ENCODE data around the gene DOK3.
A peak's percentile ranks its signal among the peaks of the same experiment; 100 is the strongest.

DOK3 gene

DNA sequence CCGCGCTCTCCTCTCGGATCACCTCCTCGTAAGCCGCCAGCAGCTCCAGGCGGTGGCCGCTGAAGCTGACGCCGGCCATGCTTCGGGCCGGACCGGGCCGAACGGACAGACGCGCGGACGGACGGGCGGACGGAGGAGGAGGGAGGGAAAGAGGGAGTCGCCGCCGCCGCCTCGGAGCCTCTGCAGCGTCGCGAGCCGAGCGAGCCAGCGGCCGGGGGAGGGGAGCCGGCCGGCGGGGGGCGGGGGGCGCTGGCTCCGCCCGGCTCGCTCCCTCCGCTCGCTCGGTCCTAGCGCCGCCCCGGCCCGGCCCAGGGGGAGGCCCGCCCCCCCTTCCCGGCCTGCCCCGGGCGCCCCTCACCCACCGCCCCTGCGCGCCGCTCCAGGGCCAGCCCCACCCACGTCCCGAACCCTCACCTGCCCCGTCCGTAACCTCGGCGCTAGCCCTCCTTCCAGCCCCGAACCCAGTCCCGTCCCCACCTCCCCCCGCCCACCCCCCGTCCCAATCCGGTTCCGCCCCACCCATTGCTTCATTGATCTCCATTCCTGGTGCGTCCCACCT is 36.1 kb downstream of the DOK3 start, which contains the start of gene DBN1:
Gene DBN1, minus strand, starts transcription at position 192 of the 559 bp plus-strand sequence. Its CDS starts 113 bp downstream, at position 79.
- Histone ChIP-seq H3K4ac (ENCODE audit: low read depth in 1 of 2, low read length in 2 of 2) (peak within 1 kb of the TSS; percentile 51 to 94), H3K18ac (ENCODE audit: low read depth in 1 of 2, low read length in 2 of 2) (peak within 1 kb of the TSS; percentile 77 to 97), H3K23ac (ENCODE audit: low read length in 2 of 2) (peak within 1 kb of the TSS in 1 of 2 experiments; percentile 99), H2AFZ (ENCODE audit: low read depth, low read length) (peak within 1 kb of the TSS; percentile 14), H2BK12ac (ENCODE audit: low read length in 2 of 2) (peak within 1 kb of the TSS; percentile 55 to 91), H2BK15ac (ENCODE audit: low read depth, poor library complexity, severe bottlenecking) (peak within 1 kb of the TSS; percentile 41), H3K79me1 (replicated peaks; ENCODE audit: low read length, poor library complexity, severe bottlenecking) (no peaks in the 10 kb centered on the region), H3K27ac (ENCODE audit: low read length, poor library complexity, severe bottlenecking) (peak within 1 kb of the TSS; percentile 75), H3K4me1 (ENCODE audit: control insufficient read depth, insufficient read depth, low read depth, low read length) (peaks cover 63% of the 10 kb centered on the region), H4K91ac (ENCODE audit: low read length) (peak within 1 kb of the TSS; percentile 79), H3K14ac (ENCODE audit: low read length in 2 of 2) (peak within 1 kb of the TSS in 1 of 2 experiments; percentile 97), H2BK5ac (ENCODE audit: low read depth, low read length, poor library complexity, severe bottlenecking) (peak within 1 kb of the TSS; percentile 49), H2AK5ac (ENCODE audit: low read length, severe bottlenecking) (peak within 1 kb of the TSS; percentile 79), H3K27me3 (ENCODE audit: control insufficient read depth in 1 of 2, insufficient read depth in 1 of 2, low read length in 2 of 2) (no peaks in the 10 kb centered on the region), H4K8ac (ENCODE audit: low read length) (peak within 1 kb of the TSS; percentile 69), H3K9ac (ENCODE audit: low read length) (peak within 1 kb of the TSS; percentile 92), H2BK120ac (ENCODE audit: low read depth, low read length) (peak within 1 kb of the TSS; percentile 87), H3K4me2 (ENCODE audit: low read length, poor library complexity, severe bottlenecking) (peak within 1 kb of the TSS; percentile 84), H3K9me3 (ENCODE audit: control insufficient read depth, low read length) (no peaks in the 10 kb centered on the region), H3K4me3 (ENCODE audit: insufficient read depth in 1 of 2, low read depth in 1 of 2, low read length in 2 of 2) (peak within 1 kb of the TSS; percentile 90 to 92), H3K36me3 (ENCODE audit: control insufficient read depth in 1 of 2, insufficient read depth in 2 of 2, low read depth in 1 of 2, low read length in 2 of 2) (peaks cover 9 to 36% of the 10 kb centered on the region in 2 experiments)
- DNase-seq = peak; percentile 54
- under 1% methylated on average over 15 of the region's 69 CpGs for WGBS

DNA sequence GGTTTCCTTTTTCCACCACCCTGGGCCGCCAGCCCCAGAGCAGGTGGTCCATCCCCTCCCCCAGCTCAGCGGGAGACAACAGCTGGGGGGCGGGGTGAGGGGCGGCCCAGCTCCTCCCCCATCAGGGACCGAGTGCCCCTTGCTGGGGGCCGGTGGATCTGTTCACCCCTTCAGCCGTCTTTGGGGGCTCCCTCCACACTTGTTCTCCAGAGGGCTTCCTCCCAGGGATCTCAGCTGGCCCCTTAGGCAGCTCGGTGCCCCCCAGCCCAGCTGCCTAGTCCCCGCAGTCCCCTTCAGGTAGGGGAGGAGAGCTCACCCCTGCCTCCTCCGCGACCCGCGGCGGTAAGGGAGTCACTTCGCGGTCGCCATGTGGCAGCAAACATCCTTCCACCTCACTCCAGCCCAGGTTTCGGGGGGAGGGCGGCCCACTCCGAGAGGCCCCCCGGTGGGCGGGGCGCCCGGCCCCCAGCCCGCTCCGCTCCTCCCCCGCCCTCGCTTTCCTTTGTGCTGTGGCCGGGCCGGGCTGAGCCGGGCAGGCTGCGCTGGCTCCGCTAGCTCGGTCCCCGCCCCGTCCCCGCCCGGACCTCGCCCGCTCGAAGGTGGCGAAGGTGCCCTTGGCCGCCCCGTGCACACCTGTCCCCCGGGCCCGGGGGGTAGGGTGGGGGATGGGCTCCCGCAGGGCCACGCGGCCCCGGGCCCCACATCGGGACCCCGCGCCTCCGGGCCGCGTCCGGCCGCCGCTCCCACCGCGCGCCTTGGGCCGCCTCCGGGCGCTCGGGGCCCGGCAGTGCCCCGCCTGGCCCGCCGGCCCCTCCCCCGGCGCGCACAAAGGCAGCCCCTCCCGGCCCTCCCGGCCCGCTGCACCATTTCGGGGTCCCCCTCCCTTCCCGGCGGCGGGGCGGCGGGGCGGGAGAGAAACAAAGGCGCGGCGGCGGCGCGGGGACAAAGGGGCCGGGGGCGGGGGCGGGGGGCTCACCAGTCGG is 36.9 kb downstream of the DOK3 start:
- WGBS = 1% methylated on average over 10 of the region's 93 CpGs
- peak overlapping the region; percentile 49 for H2BK5ac ChIP-seq (ENCODE audit: low read depth, low read length, poor library complexity, severe bottlenecking)
- no peaks in the 10 kb centered on the region for H3K79me1 ChIP-seq (replicated peaks; ENCODE audit: low read length, poor library complexity, severe bottlenecking)
- peak overlapping the region; percentile 92 for H3K9ac ChIP-seq (ENCODE audit: low read length)
- peaks cover 62% of the 10 kb centered on the region for H3K4me1 ChIP-seq (ENCODE audit: control insufficient read depth, insufficient read depth, low read depth, low read length)
- H3K23ac ChIP-seq (ENCODE audit: low read length in 2 of 2) = peak overlapping the region in 1 of 2 experiments; percentile 99
- peak overlapping the region; percentile 23 for H2AK5ac ChIP-seq (ENCODE audit: low read length, severe bottlenecking)
- H2BK120ac ChIP-seq (ENCODE audit: low read depth, low read length) = peak overlapping the region; percentile 87
- no peak overlapping the region for H2AFZ ChIP-seq (ENCODE audit: low read depth, low read length)
- H3K14ac ChIP-seq (ENCODE audit: low read length in 2 of 2) = peak overlapping the region in 1 of 2 experiments; percentile 97
- peak overlapping the region; percentile 77 to 97 for H3K18ac ChIP-seq (ENCODE audit: low read depth in 1 of 2, low read length in 2 of 2)
- peak overlapping the region; percentile 75 for H3K27ac ChIP-seq (ENCODE audit: low read length, poor library complexity, severe bottlenecking)
- H3K4me2 ChIP-seq (ENCODE audit: low read length, poor library complexity, severe bottlenecking) = peak overlapping the region; percentile 84
- H3K9me3 ChIP-seq (ENCODE audit: control insufficient read depth, low read length) = no peaks in the 10 kb centered on the region
- peak overlapping the region; percentile 90 to 92 for H3K4me3 ChIP-seq (ENCODE audit: insufficient read depth in 1 of 2, low read depth in 1 of 2, low read length in 2 of 2)
- H3K36me3 ChIP-seq (ENCODE audit: control insufficient read depth in 1 of 2, insufficient read depth in 2 of 2, low read depth in 1 of 2, low read length in 2 of 2) = peaks cover 15 to 44% of the 10 kb centered on the region in 2 experiments
- H4K91ac ChIP-seq (ENCODE audit: low read length) = peak overlapping the region; percentile 70
- H4K8ac ChIP-seq (ENCODE audit: low read length) = peak overlapping the region; percentile 69
- H2BK15ac ChIP-seq (ENCODE audit: low read depth, poor library complexity, severe bottlenecking) = peak overlapping the region; percentile 41
- H2BK12ac ChIP-seq (ENCODE audit: low read length in 2 of 2) = peak overlapping the region in 1 of 2 experiments; percentile 78
- H3K4ac ChIP-seq (ENCODE audit: low read depth in 1 of 2, low read length in 2 of 2) = peak overlapping the region; percentile 51 to 94
- H3K27me3 ChIP-seq (ENCODE audit: control insufficient read depth in 1 of 2, insufficient read depth in 1 of 2, low read length in 2 of 2) = no peaks in the 10 kb centered on the region
- peak; percentile 34 for DNase-seq

DNA sequence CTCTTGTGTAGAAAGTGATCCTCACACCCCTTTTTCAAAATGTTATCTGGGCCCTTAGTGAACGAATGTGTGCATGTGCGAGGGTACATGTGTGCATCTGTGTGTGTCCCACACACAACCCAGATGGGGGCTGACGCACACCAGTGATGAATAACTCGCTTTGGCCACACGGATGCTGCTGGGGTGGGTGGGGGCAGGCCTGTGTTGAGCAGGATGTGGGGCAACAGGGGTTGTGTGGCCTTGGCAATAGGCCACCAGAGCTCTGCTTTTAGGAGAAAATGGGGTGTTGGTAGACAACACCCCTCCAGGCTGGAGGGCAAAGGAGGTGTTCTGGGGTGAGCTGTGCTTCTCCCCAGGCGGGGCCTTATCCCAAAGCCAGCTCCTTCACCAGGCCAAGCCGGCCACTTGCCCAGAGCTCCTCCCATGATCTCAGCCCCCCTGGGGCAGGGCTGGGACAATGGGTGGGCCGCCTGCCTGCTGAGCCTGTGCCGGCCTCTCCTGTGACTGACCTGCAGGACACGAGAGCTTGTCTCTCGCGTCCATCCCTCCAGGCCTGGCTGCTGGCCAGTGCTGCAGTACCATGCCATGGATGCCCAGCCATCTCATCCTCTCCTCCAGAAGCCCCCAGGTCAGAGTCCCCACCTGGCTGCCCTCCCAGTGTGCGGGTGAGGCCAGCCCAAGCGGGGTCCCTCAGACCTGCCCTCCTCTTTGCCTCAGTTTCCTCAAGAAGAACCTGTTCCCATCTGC is 37.8 kb downstream of the DOK3 start:
- H2BK120ac ChIP-seq (ENCODE audit: low read depth, low read length) = no peak overlapping the region
- peak overlapping the region; percentile 90 to 92 for H3K4me3 ChIP-seq (ENCODE audit: insufficient read depth in 1 of 2, low read depth in 1 of 2, low read length in 2 of 2)
- H4K8ac ChIP-seq (ENCODE audit: low read length) = no peak overlapping the region
- H3K14ac ChIP-seq (ENCODE audit: low read length in 2 of 2) = peak overlapping the region in 1 of 2 experiments; percentile 18
- peaks cover 4% of the 10 kb centered on the region for H3K79me1 ChIP-seq (replicated peaks; ENCODE audit: low read length, poor library complexity, severe bottlenecking)
- no peak overlapping the region for H2BK12ac ChIP-seq (ENCODE audit: low read length in 2 of 2)
- peaks cover 61% of the 10 kb centered on the region for H3K4me1 ChIP-seq (ENCODE audit: control insufficient read depth, insufficient read depth, low read depth, low read length)
- H3K27ac ChIP-seq (ENCODE audit: low read length, poor library complexity, severe bottlenecking) = peak overlapping the region; percentile 75
- peaks cover 25 to 54% of the 10 kb centered on the region in 2 experiments for H3K36me3 ChIP-seq (ENCODE audit: control insufficient read depth in 1 of 2, insufficient read depth in 2 of 2, low read depth in 1 of 2, low read length in 2 of 2)
- no peak overlapping the region for H3K4ac ChIP-seq (ENCODE audit: low read depth in 1 of 2, low read length in 2 of 2)
- H4K91ac ChIP-seq (ENCODE audit: low read length) = no peak overlapping the region
- H3K4me2 ChIP-seq (ENCODE audit: low read length, poor library complexity, severe bottlenecking) = peak overlapping the region; percentile 84
- 60% methylated on average over 13 of the region's 14 CpGs for WGBS
- H3K27me3 ChIP-seq (ENCODE audit: control insufficient read depth in 1 of 2, insufficient read depth in 1 of 2, low read length in 2 of 2) = no peaks in the 10 kb centered on the region
- no peak overlapping the region for H2BK5ac ChIP-seq (ENCODE audit: low read depth, low read length, poor library complexity, severe bottlenecking)
- H2BK15ac ChIP-seq (ENCODE audit: low read depth, poor library complexity, severe bottlenecking) = peak overlapping the region; percentile 31
- H3K23ac ChIP-seq (ENCODE audit: low read length in 2 of 2) = peak overlapping the region in 1 of 2 experiments; percentile 85
- H3K9ac ChIP-seq (ENCODE audit: low read length) = peak overlapping the region; percentile 92
- peak overlapping the region in 1 of 2 experiments; percentile 29 for H3K18ac ChIP-seq (ENCODE audit: low read depth in 1 of 2, low read length in 2 of 2)
- H2AK5ac ChIP-seq (ENCODE audit: low read length, severe bottlenecking) = no peak overlapping the region
- H2AFZ ChIP-seq (ENCODE audit: low read depth, low read length) = no peak overlapping the region
- H3K9me3 ChIP-seq (ENCODE audit: control insufficient read depth, low read length) = no peaks in the 10 kb centered on the region
- no peak for DNase-seq

Data from mesenchymal stem cell (in vitro differentiated cells and primary cell).